ENCODE measurements around the gene THSD7A. TPM values are rescaled to one million over a fixed set of nuclear protein-coding genes. Genes with fewer than 3 reads are reported as not detected.

The THSD7A gene
- total RNA-seq, 1 experiment from 2014 or later = 5.9 TPM

GRCh38 chr7:11413901-11414300 is 418.1 kb downstream of the THSD7A start:
- H3K27me3 Mint-ChIP-seq (ENCODE audit: unreplicated experiment) = no peaks in the 10 kb centered on the region
- H3K27ac Mint-ChIP-seq (ENCODE audit: unreplicated experiment) = no peak overlapping the region
- H3K9me3 Mint-ChIP-seq (ENCODE audit: low read depth, unreplicated experiment) = no peaks in the 10 kb centered on the region
- no peaks in the 10 kb centered on the region for H3K36me3 Mint-ChIP-seq (ENCODE audit: insufficient read depth, unreplicated experiment)
- no peak for DNase-seq
- no peaks in the 10 kb centered on the region for H3K4me1 Mint-ChIP-seq (ENCODE audit: low read depth, unreplicated experiment)
- H3K4me3 Mint-ChIP-seq (ENCODE audit: low read depth, unreplicated experiment) = no peak overlapping the region
- CTCF ChIA-PET = no interaction called here
- TF ChIP-seq CTCF (IDR thresholded peaks at IDR 0.05; ENCODE audit: unreplicated experiment) = no peak
- no TSS peak for BruUV-seq (replicated peaks)
- intact Hi-C loops (cut with micrococcal nuclease; ENCODE audit: unreplicated experiment) = no loop called here

- H3K36me3 Mint-ChIP-seq (ENCODE audit: insufficient read depth, unreplicated experiment) = no peaks in the 10 kb centered on the region
- no peaks in the 10 kb centered on the region for H3K9me3 Mint-ChIP-seq (ENCODE audit: low read depth, unreplicated experiment)
- TF ChIP-seq CTCF (IDR thresholded peaks at IDR 0.05; ENCODE audit: unreplicated experiment) = no peak
- H3K4me3 Mint-ChIP-seq (ENCODE audit: low read depth, unreplicated experiment) = no peak overlapping the region
- no TSS peak for BruUV-seq (replicated peaks)
- no peak for DNase-seq
- no peak overlapping the region for H3K27ac Mint-ChIP-seq (ENCODE audit: unreplicated experiment)
- CTCF ChIA-PET = no interaction called here
- no peaks in the 10 kb centered on the region for H3K4me1 Mint-ChIP-seq (ENCODE audit: low read depth, unreplicated experiment)
- intact Hi-C loops (cut with micrococcal nuclease; ENCODE audit: unreplicated experiment) = no loop called here
- H3K27me3 Mint-ChIP-seq (ENCODE audit: unreplicated experiment) = no peaks in the 10 kb centered on the region
These were observed 420.0 kb downstream of the THSD7A start for GRCh38 chr7:11412036-11412435.

- no peak for DNase-seq
- CTCF ChIA-PET = no interaction called here
- Mint-ChIP-seq H3K4me3 (ENCODE audit: low read depth, unreplicated experiment) (no peak overlapping the region), H3K36me3 (ENCODE audit: insufficient read depth, unreplicated experiment) (no peaks in the 10 kb centered on the region), H3K4me1 (ENCODE audit: low read depth, unreplicated experiment) (no peaks in the 10 kb centered on the region), H3K9me3 (ENCODE audit: low read depth, unreplicated experiment) (no peaks in the 10 kb centered on the region), H3K27ac (ENCODE audit: unreplicated experiment) (no peak overlapping the region), H3K27me3 (ENCODE audit: unreplicated experiment) (no peaks in the 10 kb centered on the region)
- BruUV-seq (replicated peaks) = no TSS peak
- intact Hi-C loops (cut with micrococcal nuclease; ENCODE audit: unreplicated experiment) = no loop called here
- no peak for TF ChIP-seq CTCF (IDR thresholded peaks at IDR 0.05; ENCODE audit: unreplicated experiment)
These were observed 421.0 kb downstream of the THSD7A start for GRCh38 chr7:11410656-11411644.

- Mint-ChIP-seq H3K4me1 (ENCODE audit: low read depth, unreplicated experiment) (no peaks in the 10 kb centered on the region), H3K36me3 (ENCODE audit: insufficient read depth, unreplicated experiment) (no peaks in the 10 kb centered on the region), H3K27ac (ENCODE audit: unreplicated experiment) (no peak overlapping the region), H3K4me3 (ENCODE audit: low read depth, unreplicated experiment) (no peak overlapping the region), H3K27me3 (ENCODE audit: unreplicated experiment) (no peaks in the 10 kb centered on the region), H3K9me3 (ENCODE audit: low read depth, unreplicated experiment) (no peaks in the 10 kb centered on the region)
- no TSS peak for BruUV-seq (replicated peaks)
- DNase-seq = no peak
- CTCF ChIA-PET = no interaction called here
- TF ChIP-seq CTCF (IDR thresholded peaks at IDR 0.05; ENCODE audit: unreplicated experiment) = no peak
- intact Hi-C loops (cut with micrococcal nuclease; ENCODE audit: unreplicated experiment) = no loop called here
These were observed 427.6 kb downstream of the THSD7A start for GRCh38 chr7:11404355-11404754.

All from Calu3 (cell line).